SK-N-SH (cell line): ENCODE results near the gene TNFRSF1A. TPM values are rescaled to one million over a fixed set of nuclear protein-coding genes. Genes with fewer than 3 reads are reported as not detected.

Experiments
- CTCF ChIA-PET: fragments of 300-600, 350-600 bp; formaldehyde crosslinking; extraction: SDS; loops from one replicate; lab custom pipeline; 2021; lab: Yijun Ruan, JAX
- POLR2A ChIA-PET: fragments of 350-600 bp; sonication (Branson Sonifier 250); formaldehyde crosslinking; extraction: SDS; loops from one replicate; lab custom pipeline; 2020; ENCODE audit warnings: antibody characterized with exemption, inconsistent platforms; lab: Yijun Ruan, JAX
- DNase-seq: peaks from one replicate; pipeline ENCODE4 v3.0.0; 2012
- H2AFZ ChIP-seq: fragments of 200-600 bp; sonication (generic); 2 replicates; pipeline ENCODE4 v1.8.1; 2016; ENCODE audit warnings: antibody characterized with exemption, mild to moderate bottlenecking, low read depth
- H3F3A ChIP-seq: fragments of 200-600 bp; sonication (generic); replicated peaks from 2 replicates; pipeline ENCODE3; 2016; ENCODE audit warnings: antibody characterized with exemption, mild to moderate bottlenecking; ENCODE audit not compliant: insufficient read depth
- H3K27ac ChIP-seq, 2 experiments: fragments of 200-500 bp in 1 of 2; fragments of 200-600 bp in 1 of 2; sonication (Bioruptor generic) in 1 of 2; sonication (generic), shearing (Covaris generic) in 1 of 2; 2 replicates each; pipeline versions ENCODE4 v1.5.1 to v1.6.1; 2014 to 2016; ENCODE audit warnings: low read depth in 2 of 2, inconsistent platforms in 1 of 2, low read length in 1 of 2, mild to moderate bottlenecking in 1 of 2, mixed read lengths in 1 of 2
- H3K27me3 ChIP-seq: fragments of 200-600 bp; sonication (generic), shearing (Covaris generic); 2 replicates; pipeline ENCODE4 v1.6.1; 2016; ENCODE audit warnings: mixed run types; ENCODE audit not compliant: insufficient read depth
- H3K36me3 ChIP-seq, 2 experiments: fragments of 200-500 bp in 1 of 2; fragments of 200-600 bp in 1 of 2; sonication (Bioruptor generic) in 1 of 2; sonication (generic) in 1 of 2; replicated peaks in 1 of 2; 2 replicates each; pipeline versions ENCODE3 to v1.5.1; 2014 to 2016; ENCODE audit warnings: low read length in 1 of 2, mild to moderate bottlenecking in 1 of 2; ENCODE audit not compliant: insufficient read depth in 2 of 2, control insufficient read depth in 1 of 2
- H3K4me1 ChIP-seq, 2 experiments: fragments of 200-500 bp in 1 of 2; fragments of 200-600 bp in 1 of 2; sonication (Bioruptor generic) in 1 of 2; sonication (generic), shearing (Covaris generic) in 1 of 2; 2 replicates each; pipeline versions ENCODE4 v1.5.1 to v1.6.1; 2014 to 2016; ENCODE audit warnings: low read depth in 1 of 2, low read length in 1 of 2, mixed run types in 1 of 2; ENCODE audit not compliant: insufficient read depth in 2 of 2, control insufficient read depth in 1 of 2
- H3K4me2 ChIP-seq: fragments of 200-600 bp; sonication (generic), shearing (Covaris generic); 2 replicates; pipeline ENCODE4 v1.6.1; 2017; ENCODE audit warnings: mixed run types
- H3K4me3 ChIP-seq, 2 experiments: fragments of 200-500 bp in 1 of 2; fragments of 200-600 bp in 1 of 2; sonication (Bioruptor generic) in 1 of 2; sonication (generic), shearing (Covaris generic) in 1 of 2; 2 replicates each; pipeline versions ENCODE4 v1.5.1 to v1.8.1; 2014 to 2016; ENCODE audit warnings: low read depth in 2 of 2, inconsistent platforms in 1 of 2, low read length in 1 of 2, mild to moderate bottlenecking in 1 of 2, mixed read lengths in 1 of 2, moderate library complexity in 1 of 2
- H3K79me2 ChIP-seq: fragments of 200-600 bp; sonication (generic); 2 replicates; pipeline ENCODE4 v1.8.1; 2017; ENCODE audit warnings: mild to moderate bottlenecking; ENCODE audit not compliant: insufficient read depth
- H3K9ac ChIP-seq: fragments of 200-600 bp; sonication (generic); 2 replicates; pipeline ENCODE4 v1.6.1; 2017; ENCODE audit warnings: mixed run types
- H3K9me2 ChIP-seq: fragments of 200-600 bp; sonication (generic); 2 replicates; pipeline ENCODE4 v1.6.1; 2017; ENCODE audit warnings: mixed run types
- H3K9me3 ChIP-seq: fragments of 200-600 bp; sonication (generic); 2 replicates; pipeline ENCODE4 v1.6.1; 2017; ENCODE audit warnings: mixed run types, mild to moderate bottlenecking, moderate library complexity
- H4K20me1 ChIP-seq: fragments of 200-600 bp; sonication (generic); 2 replicates; pipeline ENCODE4 v1.6.1; 2017; ENCODE audit warnings: mild to moderate bottlenecking, mixed run types; ENCODE audit not compliant: insufficient read depth
- CTCF ChIP-seq: fragments of 200-600 bp; sonication (generic); IDR thresholded peaks from 2 replicates; pipeline ENCODE4 v1.6.1; 2017; ENCODE audit warnings: antibody characterized with exemption, mild to moderate bottlenecking, moderate library complexity
- EP300 ChIP-seq, 2 experiments: IDR thresholded peaks; 2 replicates each; pipeline versions ENCODE4 v1.4.0 to v1.6.1; 2012; ENCODE audit warnings: borderline replicate concordance in 1 of 2, low read depth in 1 of 2, low read length in 1 of 2
- NFIC ChIP-seq: IDR thresholded peaks from 2 replicates; pipeline ENCODE4 v1.4.0; 2012; ENCODE audit warnings: borderline replicate concordance
- NRF1 ChIP-seq: IDR thresholded peaks from 2 replicates; pipeline ENCODE4 v1.6.1; 2012; ENCODE audit warnings: low read depth, mild to moderate bottlenecking, low read length
- RAD21 ChIP-seq: IDR thresholded peaks from 2 replicates; pipeline ENCODE4 v1.6.1; 2012; ENCODE audit warnings: mild to moderate bottlenecking, low read length
- SIN3A ChIP-seq: IDR thresholded peaks from 2 replicates; pipeline ENCODE4 v1.6.1; 2012; ENCODE audit warnings: low read depth, mild to moderate bottlenecking, low read length, moderate library complexity, borderline replicate concordance
- USF1 ChIP-seq: IDR thresholded peaks from 2 replicates; pipeline ENCODE4 v1.4.0; 2012; ENCODE audit warnings: low read depth, borderline replicate concordance
- WGBS: methylation state at CpG from one replicate; pipeline ENCODE4 v1.1.6; 2017; ENCODE audit warnings: low lambda C conversion rate; 5-methylcytosine and 5-hydroxymethylcytosine counted together
- polyA plus RNA-seq, 3 experiments: library from polyadenylated mRNA; depleted of rRNA; stranded (reverse); fragments of >200 nt; gene quantifications; 2 replicates each; pipeline ENCODE4 v1.2.3, GENCODE V29; 2012

TNFRSF1A gene
- polyA plus RNA-seq, 1 of the 3 experiments (the other 2 are of a cell fraction) = 92.9 TPM

GRCh38 chr12:6384499-6385436 is 42.9 kb upstream of the TNFRSF1A start:
- TF ChIP-seq SIN3A = no peak
- no peak for TF ChIP-seq NRF1

GRCh38 chr12:6383572-6384498 is 42.0 kb upstream of the TNFRSF1A start, which contains the start of gene LTBR:
LTBR (plus strand) TSS chr12:6384162; CDS start chr12:6384359, 197 bp downstream.
- Histone ChIP-seq H3K4me3 (no peak within 1 kb of the TSS), H3K27me3 (no peaks in the 10 kb centered on the region), H4K20me1 (no peaks in the 10 kb centered on the region), H3K27ac (no peak within 1 kb of the TSS), H3K9ac (no peak within 1 kb of the TSS), H2AFZ (no peak within 1 kb of the TSS), H3K36me3 (no peaks in the 10 kb centered on the region), H3F3A (no peaks in the 10 kb centered on the region), H3K4me1 (no peaks in the 10 kb centered on the region; a peak in 1 of 4 replicates), H3K4me2 (no peak within 1 kb of the TSS), H3K9me3 (no peaks in the 10 kb centered on the region), H3K9me2 (no peaks in the 10 kb centered on the region), H3K79me2 (no peaks in the 10 kb centered on the region)
- TF ChIP-seq CTCF (no peak), EP300 (IDR thresholded peaks at IDR 0.05; ENCODE audit: borderline replicate concordance in 1 of 2, low read depth in 1 of 2, low read length in 1 of 2) (no peak), RAD21 (no peak), USF1 (no peak), NFIC (no peak)
- no peak for DNase-seq
- WGBS = 81% methylated on average over 35 of the region's 62 CpGs
- CTCF ChIA-PET = no interaction called here
- POLR2A ChIA-PET = no interaction called here

More at GRCh38 chr12:6384499-6385436, 42.9 kb upstream of the TNFRSF1A start:
- Histone ChIP-seq H3K4me1 (no peaks in the 10 kb centered on the region), H3F3A (no peaks in the 10 kb centered on the region), H3K9me2 (no peaks in the 10 kb centered on the region), H3K27ac (no peak overlapping the region), H3K9me3 (no peaks in the 10 kb centered on the region), H4K20me1 (no peaks in the 10 kb centered on the region), H3K27me3 (no peaks in the 10 kb centered on the region), H3K79me2 (no peaks in the 10 kb centered on the region), H3K4me3 (no peak overlapping the region), H3K36me3 (no peaks in the 10 kb centered on the region), H2AFZ (no peak overlapping the region), H3K9ac (no peak overlapping the region), H3K4me2 (no peak overlapping the region)
- 78% methylated on average over 20 of the region's 36 CpGs for WGBS
- ChIA-PET POLR2A (no interaction called here), CTCF (interaction anchor here (1.2 kb wide), 1 partner anchor 20 kb away, joined by 4 read pairs; no protein-coding TSS in a partner anchor)
- DNase-seq = no peak
